ENCODE results near the gene HEXIM1. TPM values are rescaled to one million over a fixed set of nuclear protein-coding genes. Genes with fewer than 3 reads are reported as not detected.
A peak's percentile ranks its signal among the peaks of the same experiment; 100 is the strongest.

HEXIM1 gene
- total RNA-seq, 1 experiment from 2014 or later = 59.1 TPM

GRCh38 chr17:45177563-45177962 is 29.3 kb downstream of the HEXIM1 start:
- Histone ChIP-seq H3K36me3 (ENCODE audit: control insufficient read depth, insufficient read depth, low read length) (no peaks in the 10 kb centered on the region), H3K27me3 (ENCODE audit: control insufficient read depth, insufficient read depth, low read length) (no peaks in the 10 kb centered on the region), H3K4me1 (ENCODE audit: control insufficient read depth, insufficient read depth, low read length) (peaks cover 20% of the 10 kb centered on the region), H3K27ac (ENCODE audit: low read length) (peak overlapping the region; percentile 39; the same call in 1 of the 2 replicates), H3K9me3 (ENCODE audit: control insufficient read depth, insufficient read depth, low read depth, low read length) (no peaks in the 10 kb centered on the region), H3K4me3 (ENCODE audit: low read depth in 2 of 2, low read length in 2 of 2) (no peak overlapping the region)
- no TSS peak for BruUV-seq (replicated peaks)
- intact Hi-C loops (cut with micrococcal nuclease; ENCODE audit: unreplicated experiment) (no loop called here), in situ Hi-C loops (cut with HindIII; ENCODE audit: low pct_unique_long_range_greater_than_20kb, low sequenced_read_pairs) (no loop called here)
- no peak for TF ChIP-seq TCF7L2 (IDR thresholded peaks at IDR 0.05; ENCODE audit: low read depth, low read length)
- no peak for TF ChIP-seq SIN3A (IDR thresholded peaks at IDR 0.05; ENCODE audit: borderline replicate concordance, insufficient read depth, low read depth, low read length)
- no peak for TF ChIP-seq POLR2AphosphoS5 (IDR thresholded peaks at IDR 0.05; ENCODE audit: low read depth, low read length)
- no peak for TF ChIP-seq CTCF (IDR thresholded peaks at IDR 0.05)
- TF ChIP-seq REST (IDR thresholded peaks at IDR 0.05; ENCODE audit: insufficient read depth in 1 of 2, low read depth in 2 of 2, low read length in 1 of 2) = no peak
- ChIA-PET CTCF (interaction anchor here (0.7 kb wide), 1 partner anchor 138 kb away, joined by 5 read pairs; no protein-coding TSS in a partner anchor), POLR2A (no interaction called here)
- ATAC-seq = no peak
- no peak for DNase-seq (ENCODE audit: low read depth, low spot score)

- BruUV-seq (replicated peaks) = no TSS peak
These were observed 35.9 kb downstream of the HEXIM1 start for GRCh38 chr17:45184144-45184543.

More at GRCh38 chr17:45184144-45184543, 35.9 kb downstream of the HEXIM1 start:
- H3K27ac ChIP-seq (ENCODE audit: low read length) = no peak overlapping the region
- no peaks in the 10 kb centered on the region for H3K36me3 ChIP-seq (ENCODE audit: control insufficient read depth, insufficient read depth, low read length)
- no peak for DNase-seq (ENCODE audit: low read depth, low spot score)
- CTCF ChIA-PET = no interaction called here
- intact Hi-C loops (cut with micrococcal nuclease; ENCODE audit: unreplicated experiment) = no loop called here
- in situ Hi-C loops (cut with HindIII; ENCODE audit: low pct_unique_long_range_greater_than_20kb, low sequenced_read_pairs) = no loop called here
- no peak for ATAC-seq
- H3K4me1 ChIP-seq (ENCODE audit: control insufficient read depth, insufficient read depth, low read length) = no peaks in the 10 kb centered on the region
- no peaks in the 10 kb centered on the region for H3K9me3 ChIP-seq (ENCODE audit: control insufficient read depth, insufficient read depth, low read depth, low read length)
- no peak for TF ChIP-seq SIN3A (IDR thresholded peaks at IDR 0.05; ENCODE audit: borderline replicate concordance, insufficient read depth, low read depth, low read length)
- no peak for TF ChIP-seq REST (IDR thresholded peaks at IDR 0.05; ENCODE audit: insufficient read depth in 1 of 2, low read depth in 2 of 2, low read length in 1 of 2)
- no peak for TF ChIP-seq CTCF (IDR thresholded peaks at IDR 0.05)
- no peak for TF ChIP-seq POLR2AphosphoS5 (IDR thresholded peaks at IDR 0.05; ENCODE audit: low read depth, low read length)
- TF ChIP-seq TCF7L2 (IDR thresholded peaks at IDR 0.05; ENCODE audit: low read depth, low read length) = no peak
- H3K27me3 ChIP-seq (ENCODE audit: control insufficient read depth, insufficient read depth, low read length) = no peaks in the 10 kb centered on the region
- no peak overlapping the region for H3K4me3 ChIP-seq (ENCODE audit: low read depth in 2 of 2, low read length in 2 of 2)
- POLR2A ChIA-PET = interaction anchor here (0.6 kb wide), 1 partner anchor 36 kb away, joined by 4 read pairs; the partner anchor contains the start of gene HEXIM1

All from Panc1 (cell line).